ENCODE measurements around the gene CAMSAP2. TPM values are rescaled to one million over a fixed set of nuclear protein-coding genes. Genes with fewer than 3 reads are reported as not detected.

CAMSAP2 gene
- total and polyA plus RNA-seq, 12 donors: 7.0 to 47.1 (median 38.1) TPM

DNA sequence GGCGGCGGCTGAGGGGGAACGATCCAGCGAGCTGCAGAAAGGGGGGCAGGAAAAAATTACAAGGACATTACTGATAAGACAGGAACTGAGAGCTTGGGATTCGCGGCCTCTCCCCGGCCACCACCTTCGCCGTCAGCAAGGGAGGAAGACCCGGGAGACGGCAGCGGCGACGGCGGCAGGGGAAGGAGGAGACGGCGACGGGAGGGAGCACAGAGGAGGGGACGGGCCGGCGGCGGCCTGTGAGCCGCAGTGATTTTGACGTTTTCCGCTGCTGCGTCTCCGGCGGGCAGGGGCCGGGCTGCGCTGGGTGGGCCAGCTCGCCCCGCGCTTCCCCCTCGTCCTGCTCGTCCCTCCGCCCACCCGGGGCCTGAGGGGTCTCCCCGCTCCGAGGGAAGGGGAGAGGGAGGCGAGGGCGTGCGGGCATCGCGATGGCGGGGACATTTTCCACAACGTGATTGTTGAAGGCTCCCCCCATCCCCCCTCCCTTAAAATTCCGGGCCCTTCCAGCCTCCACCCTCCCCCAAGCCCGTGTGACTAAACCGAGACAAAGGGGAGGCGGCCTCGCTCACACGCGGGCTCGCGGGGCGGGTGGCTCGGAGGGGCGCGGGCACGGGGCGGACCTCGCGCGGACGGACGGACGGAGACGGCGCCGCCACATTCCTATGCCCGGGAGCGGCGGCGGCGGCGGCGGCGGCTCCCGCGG is 407 bp downstream of the CAMSAP2 start:
- Histone ChIP-seq H3K36me3 (no peaks in the 10 kb centered on the region), H3K27me3 (peaks cover 0 to 39% (median 0%) of the 10 kb centered on the region in 7 donors), H3K27ac (peak overlapping the region; percentile 97 to 100 (median 100)), H3K4me1 (peaks cover 5 to 49% (median 38%) of the 10 kb centered on the region in 9 donors), H3K9me3 (no peaks in the 10 kb centered on the region), H3K4me3 (peak overlapping the region; percentile 69 to 98 (median 90))
- DNase-seq (peak; percentile 82 to 89), ATAC-seq (peak; percentile 88 to 95 (median 92))
- WGBS, 2 donors: 1% methylated on average over 59 to 79 of the region's 80 CpGs
- intact Hi-C loops (cut with DNase I): loop anchor here in 9 of 10 donors (1.0 to 10.0 kb wide), 8 partner anchors 63 to 118 kb away; partner anchors contain the start of genes KIF14 (in 3 of the 9) and DDX59 (in 2 of the 9)
- TF ChIP-seq, protein P1, sequence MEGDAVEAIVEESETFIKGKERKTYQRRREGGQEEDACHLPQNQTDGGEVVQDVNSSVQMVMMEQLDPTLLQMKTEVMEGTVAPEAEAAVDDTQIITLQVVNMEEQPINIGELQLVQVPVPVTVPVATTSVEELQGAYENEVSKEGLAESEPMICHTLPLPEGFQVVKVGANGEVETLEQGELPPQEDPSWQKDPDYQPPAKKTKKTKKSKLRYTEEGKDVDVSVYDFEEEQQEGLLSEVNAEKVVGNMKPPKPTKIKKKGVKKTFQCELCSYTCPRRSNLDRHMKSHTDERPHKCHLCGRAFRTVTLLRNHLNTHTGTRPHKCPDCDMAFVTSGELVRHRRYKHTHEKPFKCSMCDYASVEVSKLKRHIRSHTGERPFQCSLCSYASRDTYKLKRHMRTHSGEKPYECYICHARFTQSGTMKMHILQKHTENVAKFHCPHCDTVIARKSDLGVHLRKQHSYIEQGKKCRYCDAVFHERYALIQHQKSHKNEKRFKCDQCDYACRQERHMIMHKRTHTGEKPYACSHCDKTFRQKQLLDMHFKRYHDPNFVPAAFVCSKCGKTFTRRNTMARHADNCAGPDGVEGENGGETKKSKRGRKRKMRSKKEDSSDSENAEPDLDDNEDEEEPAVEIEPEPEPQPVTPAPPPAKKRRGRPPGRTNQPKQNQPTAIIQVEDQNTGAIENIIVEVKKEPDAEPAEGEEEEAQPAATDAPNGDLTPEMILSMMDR (IDR thresholded peaks at IDR 0.05): no peak

DNA sequence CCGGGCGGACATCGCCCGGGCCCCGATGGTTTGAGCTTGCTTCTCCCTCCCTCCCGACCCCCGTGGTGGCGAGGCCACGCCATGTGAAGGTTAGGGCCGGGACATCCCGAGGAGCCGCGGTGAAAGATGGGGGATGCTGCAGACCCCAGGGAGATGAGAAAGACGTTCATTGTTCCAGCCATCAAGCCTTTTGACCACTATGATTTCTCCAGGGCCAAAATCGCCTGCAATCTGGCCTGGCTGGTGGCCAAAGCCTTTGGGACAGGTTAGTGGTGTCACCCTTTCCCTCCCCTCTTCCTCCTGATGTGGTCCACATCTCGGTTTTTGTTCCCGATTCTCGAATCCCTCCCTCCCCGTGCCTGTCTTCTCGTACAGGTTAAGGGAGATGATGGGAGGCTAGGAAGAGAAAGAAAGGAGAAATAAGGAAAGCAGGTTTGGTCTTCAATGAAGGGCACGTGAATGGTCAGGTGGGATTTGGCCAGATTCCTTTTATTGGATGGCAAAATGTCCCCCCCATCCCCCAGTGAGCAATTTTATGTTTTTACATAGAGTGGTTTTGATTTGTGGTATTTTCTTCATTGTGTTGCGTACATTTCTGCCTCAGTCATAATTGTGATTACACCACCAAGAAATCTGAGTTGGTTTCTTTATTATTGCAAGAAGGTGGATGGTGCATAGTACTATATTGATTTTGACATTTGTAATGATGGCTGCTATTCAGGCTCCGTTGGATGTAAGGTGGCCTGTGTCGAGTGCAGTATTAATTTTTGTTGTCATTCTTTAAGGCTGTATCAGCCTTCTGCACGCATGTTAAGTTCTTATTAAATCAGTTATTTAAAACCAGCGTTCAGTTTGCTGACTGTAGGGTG is 1.2 kb downstream of the CAMSAP2 start:
- intact Hi-C loops (cut with DNase I): loop anchor here in 9 of 10 donors (1.0 to 10.0 kb wide), 10 partner anchors 37 to 119 kb away; partner anchors contain the start of genes KIF14 (in 3 of the 9) and DDX59 (in 2 of the 9)
- peaks cover 0 to 39% (median 0%) of the 10 kb centered on the region in 7 donors for H3K27me3 ChIP-seq
- ATAC-seq (no peak), DNase-seq (peak; percentile 42 to 46)
- H3K4me3 ChIP-seq: peak overlapping the region; percentile 69 to 98 (median 90)
- no peaks in the 10 kb centered on the region for H3K36me3 ChIP-seq
- H3K4me1 ChIP-seq: peaks cover 5 to 57% (median 45%) of the 10 kb centered on the region in 9 donors
- H3K27ac ChIP-seq: peak overlapping the region; percentile 97 to 100 (median 100)
- TF ChIP-seq, protein P1 (IDR thresholded peaks at IDR 0.05): no peak
- no peaks in the 10 kb centered on the region for H3K9me3 ChIP-seq
- WGBS, 2 donors: 1% methylated on average over 26 of the region's 26 CpGs

DNA sequence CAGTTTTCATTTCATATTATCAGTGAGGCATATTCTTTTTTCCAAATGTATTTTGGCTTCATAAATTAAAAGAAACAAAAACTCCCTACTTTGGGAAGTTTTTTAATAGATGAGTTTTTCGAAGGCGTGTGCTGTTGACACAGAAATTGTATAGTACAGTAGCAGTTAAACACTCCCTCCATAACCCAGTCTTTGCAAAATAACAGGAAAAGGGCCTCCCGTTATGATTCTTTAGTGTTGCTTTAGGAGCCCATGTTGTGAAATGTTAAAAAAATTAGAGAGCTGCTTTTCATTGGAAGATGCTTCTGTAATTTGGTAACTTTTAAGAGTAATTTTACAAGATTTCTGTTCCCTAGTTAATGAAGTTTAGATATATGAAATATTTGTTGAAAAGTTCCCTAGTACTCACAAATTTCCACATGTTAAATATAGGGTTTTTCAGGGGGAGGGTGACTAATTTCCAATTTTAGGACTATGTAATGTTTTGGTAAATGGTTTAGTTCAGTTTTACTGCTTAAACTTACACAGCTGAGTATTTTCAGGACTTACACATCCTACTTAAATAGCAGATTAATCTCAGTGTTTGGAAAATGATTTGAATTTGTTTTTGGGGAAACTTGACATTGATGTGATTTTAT is 2.0 kb downstream of the CAMSAP2 start:
- Histone ChIP-seq H3K36me3 (no peaks in the 10 kb centered on the region), H3K27me3 (peaks cover 0 to 39% (median 0%) of the 10 kb centered on the region in 7 donors), H3K27ac (peak overlapping the region in 4 of 10 donors; percentile 99 to 100 (median 100)), H3K9me3 (no peaks in the 10 kb centered on the region), H3K4me1 (peaks cover 5 to 63% (median 52%) of the 10 kb centered on the region in 9 donors), H3K4me3 (peak overlapping the region; percentile 69 to 98 (median 90))
- intact Hi-C loops (cut with DNase I): loop anchor here in 3 of 10 donors (2.0 to 5.0 kb wide), 2 partner anchors 37 to 62 kb away; no protein-coding TSS in a partner anchor
- DNase-seq (no peak), ATAC-seq (no peak)
- 4 to 6% methylated on average over 3 of the region's 3 CpGs for WGBS, 2 donors
- TF ChIP-seq, protein P1 (IDR thresholded peaks at IDR 0.05): no peak
